HUDEP-2 (cell line): Measurements from ENCODE around the gene BMPER.
"Not testable (repeated sequence)": the region's sequence is repeated elsewhere in the genome, so short reads cannot be mapped to it uniquely, and the experiment has no call there.

Experiments
- DNase-seq, 76 experiments: peaks; one replicate each; lab custom pipeline; 2025; ENCODE audit not compliant: unreplicated experiment in 76 of 76; lab: John Stamatoyannopoulos, UW

The BMPER gene

GRCh38 chr7:34162677-34163076, 257.3 kb downstream of the BMPER start:
- DNase-seq, result no peak

- DNase-seq, result no peak
Observed at GRCh38 chr7:34163956-34164355, 258.6 kb downstream of the BMPER start.

- DNase-seq, result no peak
Observed at GRCh38 chr7:34165466-34165865, 260.1 kb downstream of the BMPER start.

GRCh38 chr7:34165927-34166550, 260.7 kb downstream of the BMPER start:
- peak in 13 of 76 experiments; percentile 0 to 16 (median 6) for DNase-seq

- DNase-seq, result no peak
Observed at GRCh38 chr7:34168013-34168412, 262.7 kb downstream of the BMPER start.

GRCh38 chr7:34174688-34175616, 269.6 kb downstream of the BMPER start:
- DNase-seq, result not testable (repeated sequence)

GRCh38 chr7:34175837-34176236, 270.5 kb downstream of the BMPER start:
- no peak for DNase-seq

- no peak for DNase-seq
Observed at GRCh38 chr7:34177476-34177875, 272.1 kb downstream of the BMPER start.

GRCh38 chr7:34181271-34181958, 276.1 kb downstream of the BMPER start:
- DNase-seq, result no peak

GRCh38 chr7:34184466-34184865, 279.1 kb downstream of the BMPER start:
- DNase-seq, result no peak

- no peak for DNase-seq
Observed at GRCh38 chr7:34187798-34188307, 282.5 kb downstream of the BMPER start.

GRCh38 chr7:34189031-34189430, 283.7 kb downstream of the BMPER start:
- DNase-seq, result no peak

- no peak for DNase-seq
Observed at GRCh38 chr7:34190299-34190698, 285.0 kb downstream of the BMPER start.

- DNase-seq, result no peak
Observed at GRCh38 chr7:34191162-34191561, 285.8 kb downstream of the BMPER start.

GRCh38 chr7:34191771-34192479, 286.6 kb downstream of the BMPER start:
- DNase-seq, result no peak

GRCh38 chr7:34192906-34193305, 287.6 kb downstream of the BMPER start:
- DNase-seq, result no peak

GRCh38 chr7:34198231-34198641, 292.9 kb downstream of the BMPER start:
- DNase-seq, result no peak
